GM12878 (cell line): ENCODE data around the gene VCAN. TPM values are rescaled to one million over a fixed set of nuclear protein-coding genes. Genes with fewer than 3 reads are reported as not detected.

Experiments
- ATAC-seq: fragments of 200-7000 bp; cut with Tn5 transposase; 3 replicates; pipeline ENCODE4 v1.9.1; 2020; ENCODE audit warnings: mild to moderate bottlenecking, moderate library complexity
- BruUV-seq: library from RNA; stranded (reverse); fragments of 400-500 nt; replicated peaks from 2 replicates; lab custom pipeline; 2021; lab: Mats Ljungman, UMichigan
- CTCF ChIA-PET: fragments of 300-600 bp; sonication (Branson Sonifier 250); formaldehyde crosslinking; extraction: SDS; loops from one replicate; lab custom pipeline; 2021; ENCODE audit warnings: inconsistent platforms; lab: Yijun Ruan, JAX
- POLR2A ChIA-PET: fragments of 350-600 bp; formaldehyde crosslinking; extraction: SDS; loops from one replicate; lab custom pipeline; 2021; ENCODE audit warnings: inconsistent platforms; lab: Charles Lee
- RAD21 ChIA-PET: fragments of 300-600 bp; sonication (Branson Sonifier 250); formaldehyde crosslinking; loops from one replicate; lab custom pipeline; 2023; ENCODE audit warnings: antibody characterized with exemption; ENCODE audit not compliant: unreplicated experiment; lab: Charles Lee
- SMC1A ChIA-PET: fragments of 300-600 bp; sonication (Branson Sonifier 250); formaldehyde crosslinking; loops from one replicate; lab custom pipeline; 2023; ENCODE audit not compliant: unreplicated experiment, uncharacterized antibody; lab: Charles Lee
- DNase-seq: peaks from one replicate; pipeline ENCODE4 v3.0.0-alpha.2; 2011; ENCODE audit warnings: low read depth, low spot score
- FAIRE-seq: peaks from 3 replicates; lab custom pipeline; 2011; peaks lifted over from hg19 to GRCh38; lab: Jason Lieb, UNC
- H2AFZ ChIP-seq: 2 replicates; pipeline ENCODE4 v1.6.0; 2011; ENCODE audit warnings: low read depth, low read length, control low read depth; ENCODE audit not compliant: control insufficient read depth
- H3K27ac ChIP-seq: 2 replicates; pipeline ENCODE4 v1.5.1; 2011; ENCODE audit warnings: control low read depth; ENCODE audit not compliant: control insufficient read depth, insufficient read depth
- H3K27me3 ChIP-seq, 2 experiments: replicated peaks in 1 of 2; 2 replicates each; pipeline versions ENCODE4 v1.6.0 to v1.6.1; 2011; ENCODE audit warnings: low read length in 1 of 2; ENCODE audit not compliant: control insufficient read depth in 2 of 2, insufficient read depth in 2 of 2
- H3K36me3 ChIP-seq, 2 experiments: 2 replicates each; pipeline ENCODE4 v1.5.1; 2011; ENCODE audit warnings: low read length in 1 of 2; ENCODE audit not compliant: control insufficient read depth in 2 of 2, insufficient read depth in 2 of 2
- H3K4me1 ChIP-seq: 2 replicates; pipeline ENCODE4 v1.6.1; 2011; ENCODE audit warnings: mild to moderate bottlenecking, low read length, moderate library complexity, mixed read lengths; ENCODE audit not compliant: control insufficient read depth, insufficient read depth
- H3K4me2 ChIP-seq: 2 replicates; pipeline ENCODE4 v1.6.0; 2011; ENCODE audit warnings: control low read depth; ENCODE audit not compliant: control insufficient read depth, insufficient read depth
- H3K4me3 ChIP-seq: fragments of 200-600 bp; sonication (generic); 2 replicates; pipeline ENCODE4 v1.5.1; 2016
- H3K79me2 ChIP-seq: 2 replicates; pipeline ENCODE4 v1.6.0; 2011; ENCODE audit warnings: low read length; ENCODE audit not compliant: control insufficient read depth, insufficient read depth
- H3K9ac ChIP-seq: 2 replicates; pipeline ENCODE4 v1.8.0; 2011; ENCODE audit warnings: low read length, control low read depth, mixed read lengths; ENCODE audit not compliant: control insufficient read depth, insufficient read depth
- H3K9me3 ChIP-seq: replicated peaks from 3 replicates; pipeline ENCODE4 v1.5.1; 2011; ENCODE audit warnings: mild to moderate bottlenecking, low read length; ENCODE audit not compliant: control insufficient read depth, insufficient read depth
- H4K20me1 ChIP-seq: 2 replicates; pipeline ENCODE4 v1.6.0; 2011; ENCODE audit not compliant: control insufficient read depth, insufficient read depth
- CBX5 ChIP-seq: sonication (generic); IDR thresholded peaks from 2 replicates; pipeline ENCODE4 v1.6.1; 2016; ENCODE audit warnings: low read depth, moderate library complexity, mild to moderate bottlenecking, inconsistent platforms
- EGR1 ChIP-seq, 2 experiments: IDR thresholded peaks; 1 replicate in 1 of 2; 2 replicates in 1 of 2; pipeline ENCODE4 v1.6.1; 2011 to 2012; ENCODE audit warnings: low read depth in 2 of 2, low read length in 2 of 2, borderline replicate concordance in 1 of 2, mild to moderate bottlenecking in 1 of 2, moderate library complexity in 1 of 2
- HDAC6 ChIP-seq: fragments of 200-600 bp; sonication (generic); IDR thresholded peaks from one replicate; pipeline ENCODE4 v1.8.0; 2017; ENCODE audit warnings: antibody characterized with exemption; ENCODE audit not compliant: unreplicated experiment
- JUND ChIP-seq: IDR thresholded peaks from 2 replicates; pipeline ENCODE4 v1.6.1; 2012; ENCODE audit warnings: low read depth, mild to moderate bottlenecking, low read length, improper control_type of control experiment, moderate library complexity
- PKNOX1 ChIP-seq: fragments of 450-650 bp; IDR thresholded peaks from 2 replicates; pipeline ENCODE4 v1.6.1; 2016; ENCODE audit warnings: mild to moderate bottlenecking
- PRDM15 ChIP-seq: fragments of 450-650 bp; formaldehyde crosslinking; IDR thresholded peaks from 2 replicates; pipeline ENCODE4 v1.4.0; 2020; ENCODE audit warnings: mild to moderate bottlenecking, moderate library complexity
- STAT3 ChIP-seq: IDR thresholded peaks from 2 replicates; pipeline ENCODE4 v1.6.1; 2011; ENCODE audit warnings: low read depth, low read length, improper control_type of control experiment
- ZNF622 ChIP-seq: fragments of 450-650 bp; IDR thresholded peaks from 2 replicates; pipeline ENCODE4 v1.6.1; 2017; ENCODE audit warnings: mild to moderate bottlenecking, inconsistent platforms
- ZZZ3 ChIP-seq: IDR thresholded peaks from 2 replicates; pipeline ENCODE4 v1.6.1; 2011; ENCODE audit warnings: low read depth; ENCODE audit not compliant: control insufficient read depth, insufficient read length
- in situ Hi-C: fragments of 300-500 bp; cut with MboI; formaldehyde crosslinking; loops from 9 replicates; pipeline ENCODE4 v1.14.3; 2018; ENCODE audit warnings: mixed read lengths
- intact Hi-C: fragments of 100-400 bp; cut with micrococcal nuclease; formaldehyde crosslinking; loops from one replicate; pipeline ENCODE4 v1.14.2; 2022; ENCODE audit not compliant: unreplicated experiment
- polyA plus RNA-seq, 11 experiments: library from polyadenylated mRNA; depleted of rRNA in 4 of 11; unstranded in 6 of 11; stranded (reverse) in 5 of 11; fragments of >200 nt; fragmentation: Nextera tagmentation in 4 of 11; fragmentation: Illumina TruSeq in 1 of 11; extraction: Ambion mirVana in 4 of 11; extraction: Trizol in 1 of 11; gene quantifications; 1 replicate in 1 of 11; 2 replicates in 10 of 11; pipeline versions ENCODE4 v1.2.1 to v1.2.3, GENCODE V29; 2011 to 2016; ENCODE audit warnings: inconsistent platforms in 2 of 11, missing spikeins in 2 of 11, low read depth in 1 of 11
- total RNA-seq, 4 experiments: library from RNA; depleted of rRNA in 3 of 4; stranded (reverse); fragments of >200 nt in 3 of 4; fragmentation: Illumina TruSeq in 1 of 4; extraction: Trizol in 1 of 4; gene quantifications; 2 replicates each; pipeline versions ENCODE4 v1.2.1 to v1.2.3, GENCODE V29; 2013 to 2021
- TF ChIP-seq, protein P1 (sequence below): fragments of 450-650 bp; IDR thresholded peaks from 2 replicates; pipeline ENCODE4 v1.6.1; 2017; ENCODE audit warnings: borderline replicate concordance

The VCAN gene
- total and polyA plus RNA-seq, 10 of the 15 experiments (the other 5 are each of a cell fraction or from before 2014, with no cell fraction given) = 1.2 to 15.2 (median 4.5) TPM

GRCh38 chr5:83450967-83451248, 20.6 kb upstream of the VCAN start:
- H3K79me2 ChIP-seq = no peaks in the 10 kb centered on the region
- no peak overlapping the region for H2AFZ ChIP-seq
- no peak for FAIRE-seq
- H3K4me1 ChIP-seq = no peaks in the 10 kb centered on the region
- ChIA-PET POLR2A (no interaction called here), CTCF (interaction anchor here (0.6 kb wide), 1 partner anchor 563 kb away, joined by 3 read pairs; no protein-coding TSS in a partner anchor), RAD21 (no interaction called here), SMC1A (interaction anchor here (0.6 kb wide), 1 partner anchor 867 kb away, joined by 3 read pairs; no protein-coding TSS in a partner anchor)
- H3K27ac ChIP-seq = no peak overlapping the region
- intact Hi-C loops = no loop called here
- BruUV-seq = no TSS peak
- DNase-seq = no peak
- no peak overlapping the region for H3K4me2 ChIP-seq
- no peaks in the 10 kb centered on the region for H3K36me3 ChIP-seq
- H3K9me3 ChIP-seq = no peaks in the 10 kb centered on the region; the same call in 1 of the 3 replicates
- H3K9ac ChIP-seq = no peak overlapping the region
- TF ChIP-seq, protein P1, sequence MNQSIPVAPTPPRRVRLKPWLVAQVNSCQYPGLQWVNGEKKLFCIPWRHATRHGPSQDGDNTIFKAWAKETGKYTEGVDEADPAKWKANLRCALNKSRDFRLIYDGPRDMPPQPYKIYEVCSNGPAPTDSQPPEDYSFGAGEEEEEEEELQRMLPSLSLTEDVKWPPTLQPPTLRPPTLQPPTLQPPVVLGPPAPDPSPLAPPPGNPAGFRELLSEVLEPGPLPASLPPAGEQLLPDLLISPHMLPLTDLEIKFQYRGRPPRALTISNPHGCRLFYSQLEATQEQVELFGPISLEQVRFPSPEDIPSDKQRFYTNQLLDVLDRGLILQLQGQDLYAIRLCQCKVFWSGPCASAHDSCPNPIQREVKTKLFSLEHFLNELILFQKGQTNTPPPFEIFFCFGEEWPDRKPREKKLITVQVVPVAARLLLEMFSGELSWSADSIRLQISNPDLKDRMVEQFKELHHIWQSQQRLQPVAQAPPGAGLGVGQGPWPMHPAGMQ = no peak
- TF ChIP-seq CBX5 (no peak), ZZZ3 (no peak), PKNOX1 (no peak), JUND (no peak), PRDM15 (CRISPR knock-in tag) (no peak), ZNF622 (no peak), HDAC6 (no peak), STAT3 (no peak), EGR1 (IDR thresholded peaks at IDR 0.05; ENCODE audit: borderline replicate concordance in 1 of 2, low read depth in 2 of 2, low read length in 2 of 2) (no peak)
- H4K20me1 ChIP-seq = no peaks in the 10 kb centered on the region
- in situ Hi-C loops = no loop called here
- no peak overlapping the region for H3K4me3 ChIP-seq
- H3K27me3 ChIP-seq = no peaks in the 10 kb centered on the region
- no peak for ATAC-seq
